NT2/D1 (cell line): ENCODE results near the gene CRYBB2.
"Not testable (repeated sequence)": the region's sequence is repeated elsewhere in the genome, so short reads cannot be mapped to it uniquely, and the experiment has no call there.

ENCODE experiments used
- SUZ12 ChIP-seq: IDR thresholded peaks from 2 replicates; pipeline ENCODE4 v1.6.1; 2011; ENCODE audit not compliant: insufficient read length, insufficient read depth; ENCODE audit errors: extremely low read depth
- YY1 ChIP-seq: IDR thresholded peaks from 2 replicates; pipeline ENCODE4 v1.6.1; 2011; ENCODE audit not compliant: insufficient read length, insufficient read depth
- ZNF274 ChIP-seq: IDR thresholded peaks from 2 replicates; pipeline ENCODE4 v1.6.1; 2011; ENCODE audit warnings: mild to moderate bottlenecking, low read depth, low read length

- not testable (repeated sequence) for TF ChIP-seq ZNF274, SUZ12, YY1
These were observed 53.8 kb downstream of the CRYBB2 start for GRCh38 chr22:25273231-25273630.
